22Rv1 (cell line): ENCODE data around the gene IZUMO4.
"Not testable (repeated sequence)": the region's sequence is repeated elsewhere in the genome, so short reads cannot be mapped to it uniquely, and the experiment has no call there.

Source experiments
- H3K27ac ChIP-seq: fragments of 450-650 bp; 2 replicates; pipeline ENCODE4 v1.5.1; 2017
- CTCF ChIP-seq: fragments of 450-650 bp; IDR thresholded peaks from 2 replicates; pipeline ENCODE4 v1.5.1; 2017; ENCODE audit warnings: mild to moderate bottlenecking
- ZFX ChIP-seq: fragments of 450-650 bp; IDR thresholded peaks from 2 replicates; pipeline ENCODE4 v1.6.1; 2017; ENCODE audit warnings: antibody characterized with exemption, borderline replicate concordance

Gene IZUMO4

GRCh38 chr19:2089001-2089711, 7.6 kb upstream of the IZUMO4 start:
- TF ChIP-seq CTCF (no peak), ZFX (no peak)
- H3K27ac ChIP-seq, result no peak overlapping the region

- TF ChIP-seq ZFX (no peak), CTCF (no peak)
- H3K27ac ChIP-seq, result no peak overlapping the region
These were observed 7.0 kb upstream of the IZUMO4 start for GRCh38 chr19:2089727-2090053.

GRCh38 chr19:2091926-2092525, 4.7 kb upstream of the IZUMO4 start:
- not testable (repeated sequence) for H3K27ac ChIP-seq

- peak within 1 kb of the TSS; percentile 88 for H3K27ac ChIP-seq
- TF ChIP-seq ZFX, result no peak
- TF ChIP-seq CTCF, result peak; percentile 61
These were observed 658 bp upstream of the IZUMO4 start, which contains the start of gene MOB3A for GRCh38 chr19:2096034-2096479. Gene MOB3A, minus strand, starts transcription at chr19:2096326. Its CDS starts 17,766 bp downstream, at chr19:2078560.

GRCh38 chr19:2097203-2097885, 629 bp downstream of the IZUMO4 start:
- H3K27ac ChIP-seq, result peak overlapping the region; percentile 88
- no peak for TF ChIP-seq ZFX
- TF ChIP-seq CTCF, result peak; percentile 24

GRCh38 chr19:2097886-2098327, 1.2 kb downstream of the IZUMO4 start:
- peak overlapping the region; percentile 88 for H3K27ac ChIP-seq
- no peak for TF ChIP-seq CTCF
- TF ChIP-seq ZFX, result no peak

- H3K27ac ChIP-seq, result no peak overlapping the region
- no peak for TF ChIP-seq CTCF
- no peak for TF ChIP-seq ZFX
These were observed 2.4 kb downstream of the IZUMO4 start for GRCh38 chr19:2099054-2099501.
